Stimulated activated CD8-positive, alpha-beta memory T cell treated with anti-CD3 and anti-CD28 coated beads, Interleukin-12 subunit alpha, Interleukin-12 subunit beta, amount 100 ng/mL, for 4 hours (primary cell): ENCODE measurements around the gene C19orf38.

Source experiments
- DNase-seq: peaks from one replicate; pipeline ENCODE4 v3.0.0-alpha.2; 2020; ENCODE audit warnings: low read depth

C19orf38 gene, protein sequence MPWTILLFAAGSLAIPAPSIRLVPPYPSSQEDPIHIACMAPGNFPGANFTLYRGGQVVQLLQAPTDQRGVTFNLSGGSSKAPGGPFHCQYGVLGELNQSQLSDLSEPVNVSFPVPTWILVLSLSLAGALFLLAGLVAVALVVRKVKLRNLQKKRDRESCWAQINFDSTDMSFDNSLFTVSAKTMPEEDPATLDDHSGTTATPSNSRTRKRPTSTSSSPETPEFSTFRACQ

DNA sequence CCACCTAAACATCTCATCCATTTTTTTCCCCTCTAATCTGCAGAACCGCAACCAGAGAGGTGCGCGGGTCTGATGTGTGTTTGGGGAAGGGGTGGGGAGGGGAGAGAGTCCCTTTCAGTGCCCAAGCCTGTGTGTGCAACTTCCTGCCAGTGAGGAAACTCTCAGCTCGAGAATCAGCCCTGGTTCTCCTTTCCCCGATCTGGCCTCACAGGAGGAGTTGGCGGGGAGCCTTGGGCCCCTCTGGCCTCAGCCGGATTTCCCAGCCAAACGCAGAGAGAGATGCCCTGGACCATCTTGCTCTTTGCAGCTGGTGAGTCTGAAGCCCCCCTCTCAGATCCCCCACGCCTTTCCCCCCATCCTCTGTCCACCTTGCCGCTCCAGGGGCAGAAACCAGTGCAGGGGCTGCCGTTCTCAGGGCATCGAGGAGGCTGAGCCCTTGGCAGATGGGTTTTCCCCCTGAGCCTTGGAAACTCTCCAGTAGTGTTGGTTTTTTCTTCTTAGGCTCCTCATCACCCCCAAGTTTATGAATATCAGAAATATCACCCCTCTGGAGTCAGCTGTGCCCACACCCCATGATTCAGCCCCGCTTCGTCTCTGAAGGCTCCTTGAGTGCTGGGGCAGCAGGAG lies at the start of gene C19orf38:
TSS of gene C19orf38 (plus strand) at position 186 of the 627 bp plus-strand sequence. CDS start at position 280, 94 bp downstream.
- DNase-seq: no peak

DNA sequence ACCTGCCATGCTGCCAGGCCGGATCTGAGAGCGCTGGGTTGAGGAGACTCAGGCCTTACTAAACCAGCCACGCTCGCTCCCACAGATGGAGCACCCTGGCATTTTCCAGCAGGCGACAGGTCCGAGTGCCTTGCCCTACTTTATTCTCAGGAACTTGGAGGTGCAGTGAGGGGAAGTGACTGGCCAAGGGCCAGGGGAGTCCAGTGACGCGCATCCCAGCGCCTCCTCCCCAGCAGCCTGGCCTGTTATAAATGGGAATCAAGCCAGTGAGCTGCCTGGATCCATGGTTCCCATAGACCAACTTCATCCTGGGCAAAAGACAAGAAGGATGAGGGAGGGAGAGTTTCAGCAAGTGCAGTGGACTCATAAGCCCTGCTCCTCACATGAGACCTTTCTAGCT lies 47.7 kb upstream of the C19orf38 start:
- no peak for DNase-seq

DNA sequence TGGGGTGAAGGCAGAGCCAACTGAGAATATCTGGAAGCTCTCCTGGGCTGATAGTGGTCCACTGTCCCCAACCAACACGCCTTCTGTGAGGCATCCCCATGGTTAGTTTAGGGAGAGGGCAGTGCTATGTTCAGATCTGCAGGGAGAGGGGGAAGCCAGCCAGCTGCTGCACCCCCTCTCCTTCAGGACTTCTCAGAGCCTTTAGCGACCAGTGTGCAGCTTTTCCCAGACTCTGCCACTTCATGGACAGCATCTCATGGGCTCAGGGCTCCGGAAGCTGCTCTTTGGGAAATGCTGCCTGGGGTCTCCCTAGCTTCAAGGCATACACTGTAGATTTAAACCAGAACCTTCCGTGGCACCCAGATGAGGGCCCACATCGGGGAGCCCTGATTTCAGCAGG lies 45.7 kb upstream of the C19orf38 start:
- no peak for DNase-seq

DNA sequence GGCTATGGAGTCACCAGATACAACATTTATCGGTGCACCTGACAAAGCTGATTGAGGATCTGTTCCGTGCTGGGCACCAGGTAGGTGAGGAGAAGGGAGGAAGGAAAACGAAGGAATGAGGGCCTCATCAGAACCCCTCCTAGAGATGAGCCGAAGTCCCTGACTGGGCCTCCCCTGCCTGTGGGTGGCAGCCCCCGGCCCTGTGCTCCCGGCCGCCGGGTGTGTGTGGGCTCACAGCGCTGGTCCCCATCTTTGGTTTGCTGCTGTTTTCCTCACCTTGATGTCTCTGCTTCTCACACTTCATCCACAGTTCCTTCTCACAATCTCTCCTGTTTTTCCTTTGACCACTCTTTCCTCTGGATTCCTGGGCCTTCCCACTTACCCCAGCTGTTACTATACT lies 45.0 kb upstream of the C19orf38 start:
- DNase-seq: no peak

DNA sequence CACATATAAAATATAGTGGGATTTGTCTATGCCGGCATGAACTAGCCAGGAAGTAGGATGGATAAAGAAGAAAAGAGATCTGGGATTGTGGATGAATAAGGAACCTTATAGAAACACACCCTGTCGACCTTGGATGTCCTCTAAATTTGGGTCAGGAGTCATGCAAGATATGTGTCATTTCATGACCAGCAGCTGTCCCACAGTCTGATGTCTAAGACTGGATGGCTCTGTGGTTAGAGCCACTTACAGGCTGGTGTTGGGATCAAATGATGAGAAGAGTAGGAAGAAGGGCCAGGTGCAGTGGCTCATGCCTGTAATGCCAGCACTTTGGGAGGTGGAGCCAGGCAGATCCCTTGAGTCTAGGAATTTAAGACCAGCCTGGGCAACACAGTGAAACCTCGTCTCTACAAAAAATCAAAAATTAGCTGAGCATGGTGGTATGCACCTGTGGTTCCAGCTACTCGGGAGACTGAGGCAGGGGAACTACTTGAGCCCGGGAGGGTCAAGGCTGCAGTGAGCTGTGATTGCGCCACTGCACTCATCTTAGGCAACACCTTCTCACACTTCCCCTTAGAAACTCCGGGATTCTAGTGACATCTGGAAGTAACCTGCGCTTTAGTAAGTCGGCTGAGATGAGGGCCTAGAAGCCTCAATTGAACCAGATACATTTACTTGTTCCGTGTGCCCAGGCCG lies 43.0 kb upstream of the C19orf38 start:
- no peak for DNase-seq

DNA sequence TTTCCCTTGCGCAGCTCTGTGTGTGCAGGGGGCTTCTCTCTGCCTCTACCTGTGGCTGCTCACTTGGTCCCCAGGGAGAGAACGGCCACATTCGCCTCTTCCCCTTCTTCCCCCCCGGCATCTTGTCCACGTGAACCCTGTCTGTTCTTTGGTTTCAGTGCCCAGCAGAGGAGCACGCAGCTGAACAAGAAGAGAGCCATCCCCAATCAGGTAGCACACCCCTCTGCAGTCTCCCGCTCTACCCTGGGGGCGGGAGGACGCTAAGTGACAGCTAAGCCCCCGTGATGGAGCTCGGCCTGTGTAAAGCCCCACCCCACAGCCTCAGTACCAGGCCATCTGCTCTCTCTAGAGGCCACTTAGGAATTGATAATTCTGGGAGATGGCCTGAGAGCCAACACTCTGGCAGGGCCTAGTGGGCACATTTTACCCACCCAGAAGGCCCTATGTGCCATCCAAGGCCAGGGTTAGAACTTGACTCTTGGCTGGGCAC lies 42.4 kb upstream of the C19orf38 start:
- no peak for DNase-seq

DNA sequence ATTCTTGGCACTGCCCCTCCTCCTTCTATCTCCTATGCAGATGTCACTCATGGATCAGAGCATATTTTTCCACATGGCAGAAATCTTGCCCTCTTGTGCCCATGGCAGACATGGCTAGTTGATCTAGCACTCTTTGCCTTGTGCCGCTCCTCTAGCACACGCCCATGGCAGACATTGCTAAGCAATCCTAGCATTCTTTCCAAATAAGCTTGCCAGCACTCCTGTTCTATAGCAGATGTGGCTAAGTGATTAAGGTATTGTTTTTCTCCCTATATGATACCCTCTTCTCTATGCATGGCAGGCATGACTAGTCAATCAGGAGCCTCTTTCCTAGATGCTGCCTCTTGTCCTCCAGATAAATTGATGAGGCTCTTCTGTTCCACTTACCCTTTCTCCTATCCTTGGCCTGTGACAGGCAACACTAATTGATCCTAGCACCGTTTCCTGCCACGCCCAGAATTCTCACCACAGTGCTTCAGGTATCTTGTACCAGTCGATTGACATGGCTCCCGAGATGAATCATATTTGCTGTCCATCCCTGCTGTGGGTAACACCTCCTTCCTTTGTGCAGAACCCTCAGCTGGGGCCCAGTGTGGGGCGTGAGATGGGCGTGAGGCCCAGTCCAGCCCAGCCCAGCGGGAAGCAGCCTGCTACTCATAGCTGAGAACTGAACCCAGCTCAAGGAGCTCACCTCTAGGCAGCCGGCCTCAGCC lies 39.1 kb upstream of the C19orf38 start:
- DNase-seq: no peak

DNA sequence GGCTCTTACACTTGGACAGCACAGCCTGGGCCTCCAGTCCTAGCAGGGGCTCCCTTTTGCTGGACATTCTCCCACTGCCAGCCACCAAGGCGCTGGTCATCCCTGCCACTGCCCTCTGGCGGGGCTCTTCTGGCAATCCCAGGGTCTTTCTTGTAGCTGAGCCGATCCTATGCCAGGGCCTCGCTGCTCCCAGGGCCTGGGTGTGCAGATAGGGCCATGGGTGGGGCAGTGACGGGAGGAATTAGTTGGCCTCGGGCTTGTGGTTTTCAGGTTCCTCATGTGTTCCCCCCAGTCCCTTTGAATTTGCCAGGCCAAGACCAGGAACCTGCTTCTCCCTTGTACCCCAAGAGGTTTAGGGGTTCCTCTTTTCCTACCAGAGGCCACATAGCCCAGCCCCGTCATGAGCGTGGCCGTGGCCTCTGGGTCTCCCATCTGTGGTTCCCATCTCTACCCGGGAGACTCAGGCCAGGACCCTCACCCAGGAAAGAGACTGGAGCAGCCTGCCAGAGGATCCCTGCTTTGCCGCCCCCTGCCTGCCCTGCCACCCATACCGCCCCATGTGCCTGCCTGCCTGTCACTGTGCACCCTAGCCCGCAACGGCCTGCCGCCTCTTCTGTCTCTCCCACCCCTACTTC lies 38.4 kb upstream of the C19orf38 start:
- DNase-seq: no peak

DNA sequence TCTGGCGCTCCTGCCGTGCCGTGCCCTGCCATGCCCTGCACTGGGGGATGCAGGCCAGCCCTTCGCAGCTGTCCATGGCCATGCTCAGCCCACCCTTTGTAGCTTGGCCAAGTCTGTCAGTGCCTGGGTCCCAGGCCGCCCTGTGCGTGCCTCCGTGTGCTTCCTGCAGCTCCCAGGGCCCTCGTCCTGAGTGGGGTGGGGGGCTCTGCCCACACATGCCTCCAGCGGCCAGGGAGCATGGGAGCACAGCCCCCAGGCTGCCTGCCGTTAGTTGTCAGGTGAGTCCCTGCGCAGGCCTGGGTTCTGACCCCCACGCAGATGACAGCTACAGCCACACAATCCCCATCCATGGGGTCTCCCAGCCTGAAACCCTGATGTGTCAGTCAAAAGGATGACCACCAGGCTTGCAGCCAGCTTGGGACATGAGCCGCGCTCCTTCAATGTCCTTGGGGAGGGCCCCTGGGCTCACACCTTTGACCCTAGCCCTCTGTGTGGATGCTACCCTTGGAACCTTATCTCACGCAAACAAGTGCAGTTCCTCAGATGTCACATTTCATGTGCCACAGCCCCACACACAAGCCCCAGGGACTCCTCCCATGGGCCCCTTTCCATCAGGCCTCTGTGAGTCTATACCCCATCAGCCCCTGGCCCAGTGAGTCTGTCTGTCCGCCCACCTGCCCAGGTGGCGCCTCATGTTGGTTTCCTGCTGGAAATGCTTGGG lies 36.7 kb upstream of the C19orf38 start:
- DNase-seq: no peak

DNA sequence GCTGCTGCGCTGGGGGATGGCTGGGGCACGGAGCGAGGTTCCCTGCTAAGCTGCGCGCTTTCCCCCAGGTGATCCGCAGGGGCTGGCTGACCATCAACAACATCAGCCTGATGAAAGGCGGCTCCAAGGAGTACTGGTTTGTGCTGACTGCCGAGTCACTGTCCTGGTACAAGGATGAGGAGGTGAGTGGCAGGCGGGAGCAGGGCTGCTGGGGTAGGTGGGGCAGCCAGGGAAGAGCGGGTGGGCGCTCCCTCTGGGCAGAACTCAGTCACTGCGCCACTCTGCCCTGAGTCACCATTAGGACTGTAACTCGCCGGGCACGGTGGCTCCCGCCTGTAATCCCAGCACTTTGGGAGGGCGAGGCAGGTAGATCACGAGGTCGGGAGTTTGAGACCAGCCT lies 36.0 kb upstream of the C19orf38 start:
- DNase-seq: no peak

DNA sequence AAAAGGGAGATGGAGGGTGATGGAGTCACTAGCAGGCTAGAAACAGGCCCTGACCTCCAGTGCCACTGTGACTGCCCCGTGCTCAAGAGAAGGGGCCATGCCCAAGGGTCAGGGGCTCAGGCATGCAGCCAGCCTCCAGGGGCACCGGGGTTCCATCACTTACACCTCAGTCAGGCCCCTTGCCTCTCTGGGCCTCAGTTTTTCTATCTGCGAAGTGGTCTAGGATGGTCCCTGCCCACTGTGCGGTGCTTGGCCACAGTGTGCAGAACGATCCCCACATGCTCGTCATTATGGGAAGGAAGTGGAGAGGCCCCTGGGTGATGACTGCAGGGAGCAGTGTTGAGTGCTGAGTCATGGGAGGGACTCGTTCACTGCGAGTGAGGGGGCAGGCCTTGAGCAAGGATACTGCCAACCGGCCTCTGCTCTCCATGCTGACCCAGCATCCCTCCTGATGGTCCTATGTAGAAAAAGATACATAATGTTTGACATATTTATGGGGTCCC lies 35.3 kb upstream of the C19orf38 start:
- peak; percentile 12 for DNase-seq

DNA sequence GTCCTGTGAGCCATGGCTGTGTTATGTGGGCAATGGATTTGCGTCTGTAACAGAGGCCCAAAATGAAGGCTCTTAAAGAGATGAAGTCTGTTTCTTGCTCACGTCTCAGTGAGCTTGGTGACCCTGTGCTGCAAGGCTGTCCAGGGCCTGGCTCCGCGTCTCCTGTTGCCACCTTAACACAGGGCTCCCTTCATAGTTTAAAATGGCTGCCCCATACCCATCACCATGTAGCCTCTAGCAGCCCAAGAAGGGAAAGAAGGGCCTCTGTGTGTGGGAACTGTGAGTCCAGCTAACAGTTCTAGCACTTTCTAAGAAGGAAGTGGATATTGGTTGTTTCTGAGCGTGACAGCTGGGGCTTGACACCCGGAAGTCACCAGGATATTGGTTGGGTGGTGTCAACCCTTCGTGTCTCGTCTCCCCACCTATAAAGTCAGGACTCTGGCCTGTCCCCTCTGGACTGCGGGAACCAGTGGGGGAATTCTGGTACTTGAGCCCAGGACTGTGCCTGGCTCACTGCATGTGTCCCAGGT lies 33.1 kb upstream of the C19orf38 start:
- DNase-seq: no peak

DNA sequence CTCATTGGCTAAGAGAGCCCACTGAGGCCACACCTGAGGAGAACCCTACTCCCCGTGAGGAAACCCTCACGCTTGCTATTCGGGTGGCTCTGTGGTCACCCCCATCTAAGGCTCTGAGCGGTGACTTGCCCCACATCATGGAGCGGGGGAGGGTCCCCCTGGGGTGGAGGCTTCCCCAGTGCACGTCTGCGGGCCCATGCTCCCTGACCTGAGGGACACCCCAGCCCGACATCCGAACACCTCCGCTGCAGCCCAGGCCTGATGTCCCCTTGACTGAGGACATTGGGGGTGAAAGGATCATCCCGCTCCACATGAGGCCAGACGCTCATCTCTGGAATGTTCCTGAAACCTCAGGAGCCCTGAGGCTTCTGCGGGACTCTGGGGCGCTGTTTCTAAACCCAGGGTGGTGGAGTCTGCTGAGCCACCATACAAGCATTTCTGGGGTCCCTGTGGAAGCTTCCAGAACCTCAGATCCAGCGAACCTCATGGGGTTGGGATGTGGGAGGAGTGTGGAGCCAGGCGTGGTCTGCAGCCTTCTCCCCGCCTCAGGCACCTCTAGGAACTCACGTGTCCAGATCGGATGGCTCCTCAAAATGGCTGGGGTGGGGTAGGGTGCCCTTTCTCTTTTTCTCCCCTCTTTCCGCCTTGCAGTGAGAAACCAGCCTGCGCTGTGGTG lies 32.1 kb upstream of the C19orf38 start:
- DNase-seq: no peak

DNA sequence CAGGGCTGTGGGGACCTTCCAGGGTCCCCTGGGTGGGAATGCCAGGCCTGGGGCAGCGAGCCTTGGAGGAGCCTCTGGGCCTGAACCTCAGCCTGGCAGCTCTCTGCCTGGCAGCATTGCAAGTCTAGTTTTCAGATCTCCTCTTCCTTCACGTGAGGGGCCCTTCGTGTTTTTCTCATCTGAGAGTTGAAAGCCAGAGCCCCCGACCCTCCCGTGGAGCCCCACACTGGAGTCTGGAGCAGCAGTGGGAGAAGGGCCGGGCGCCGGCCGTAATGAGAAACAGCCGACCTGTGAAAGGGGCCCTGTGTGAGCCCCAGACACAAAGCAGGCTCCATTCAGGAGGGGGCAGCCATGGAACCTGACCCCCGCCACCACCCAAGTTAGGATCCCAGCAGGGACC lies 31.5 kb upstream of the C19orf38 start:
- no peak for DNase-seq

DNA sequence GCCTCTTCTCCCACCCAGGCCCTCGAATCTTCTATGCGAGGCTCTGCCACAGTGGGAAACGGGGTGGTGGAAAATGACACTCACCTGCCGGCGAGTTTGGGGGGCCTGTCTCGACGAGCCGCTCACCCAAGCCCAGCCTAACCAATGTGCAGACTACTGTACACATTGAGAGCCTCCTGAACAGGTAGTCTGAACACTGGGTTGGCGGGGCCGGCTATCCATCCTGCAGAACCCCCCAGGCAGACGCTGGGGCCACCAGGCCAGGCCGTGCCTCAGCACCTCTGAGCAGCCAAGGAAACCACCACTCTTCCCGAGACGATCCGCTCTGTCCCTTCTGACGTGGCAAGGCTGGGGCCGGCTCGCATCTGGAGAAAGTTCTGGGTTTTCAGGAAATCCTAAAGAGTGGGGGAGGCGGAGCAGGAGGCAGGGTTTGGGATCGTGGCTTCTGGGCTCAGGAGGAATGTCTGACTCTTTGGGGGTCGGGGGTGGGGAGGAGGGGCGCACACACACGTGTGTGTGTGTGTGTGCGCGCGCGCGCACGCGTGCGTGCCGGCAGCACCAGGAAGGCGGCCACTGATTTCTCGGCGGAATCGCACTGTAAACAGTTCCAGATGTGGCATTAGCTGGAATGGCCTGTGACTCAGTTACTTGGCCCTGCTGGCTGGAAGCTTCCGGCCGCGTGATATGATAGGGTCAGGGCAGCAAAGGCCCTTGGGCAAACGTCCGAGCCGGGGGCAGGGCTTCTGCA lies 30.8 kb upstream of the C19orf38 start:
- DNase-seq: no peak

DNA sequence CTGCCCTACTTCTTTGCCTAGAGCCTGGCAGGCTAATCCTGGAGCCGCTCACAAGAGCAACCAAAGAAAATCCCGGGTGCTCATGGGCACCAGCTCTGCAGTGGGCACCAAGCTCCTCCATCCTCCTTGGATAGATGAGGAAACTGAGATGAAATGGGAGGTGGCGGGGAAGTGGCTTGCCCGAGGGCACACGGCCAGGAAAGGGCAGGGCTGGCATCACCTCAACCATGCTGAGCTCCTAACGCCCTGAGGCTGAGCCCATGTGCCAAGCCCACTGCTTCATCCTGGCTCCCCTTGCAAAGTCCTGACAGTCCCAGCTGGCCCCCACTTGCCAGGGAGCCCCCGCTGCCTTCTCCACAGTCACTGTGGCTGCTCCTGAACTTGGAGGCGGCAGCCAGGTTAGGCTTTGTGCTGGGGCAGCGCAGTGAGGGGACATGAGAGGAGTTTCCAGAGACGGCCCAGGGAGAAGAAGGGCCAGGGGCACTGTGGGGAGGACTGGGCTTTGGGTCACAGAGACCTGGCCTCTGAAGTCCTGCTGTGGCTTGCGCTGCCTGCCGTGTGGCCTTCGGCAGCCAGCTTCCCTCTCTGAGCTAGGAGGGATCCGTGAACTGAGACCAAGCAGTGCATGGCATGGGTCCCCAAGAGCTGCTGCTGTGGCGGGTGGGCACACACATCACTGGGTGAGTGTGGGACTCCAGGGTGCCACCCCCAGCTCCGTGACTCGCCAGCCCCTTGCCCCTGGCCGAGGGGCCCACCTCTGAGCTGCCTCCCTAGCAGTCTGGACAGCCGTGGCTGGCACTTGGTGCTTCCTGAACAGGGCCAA lies 29.7 kb upstream of the C19orf38 start:
- DNase-seq: no peak

DNA sequence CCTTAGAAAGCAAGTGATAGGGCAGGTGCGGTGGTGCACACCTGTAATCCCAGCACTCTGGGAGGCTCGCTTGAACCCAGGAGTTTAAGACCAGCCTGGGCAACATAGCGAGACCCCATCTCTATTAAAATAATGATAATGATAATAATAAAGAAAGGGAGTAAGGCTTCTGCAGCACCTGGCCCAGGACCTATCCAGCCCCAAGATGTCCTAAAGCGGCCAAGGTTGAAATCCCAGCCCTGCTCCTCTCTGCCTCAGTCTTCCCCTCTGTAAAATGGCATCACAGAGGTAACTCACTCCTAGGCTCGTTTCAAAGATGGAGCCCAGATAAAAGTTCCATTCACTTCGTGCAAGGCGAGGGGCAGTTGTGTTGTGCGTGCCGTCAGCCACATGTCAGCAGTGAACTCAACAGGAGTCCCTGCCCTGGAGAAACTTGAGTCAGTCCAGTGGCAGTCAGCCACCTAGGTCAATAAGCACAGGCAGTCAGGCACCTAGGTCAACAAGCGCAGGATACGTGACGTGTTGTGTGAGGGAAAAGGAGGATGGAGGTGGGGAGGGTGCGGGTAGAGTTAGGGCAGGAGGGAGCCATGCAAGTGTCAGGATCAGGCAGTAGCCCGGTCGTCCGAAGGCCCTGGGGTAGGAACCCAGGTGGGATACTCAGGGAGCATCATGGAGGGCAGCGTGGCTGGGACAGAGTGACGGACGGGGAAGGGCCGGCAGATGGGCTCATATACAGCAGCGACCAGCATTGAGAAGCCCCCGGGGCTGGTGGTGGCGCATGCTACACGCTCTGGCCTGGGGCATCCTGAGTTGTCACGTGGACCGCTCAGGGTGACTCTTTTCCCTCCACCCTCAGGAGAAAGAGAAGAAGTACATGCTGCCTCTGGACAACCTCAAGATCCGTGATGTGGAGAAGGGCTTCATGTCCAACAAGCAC lies 28.8 kb upstream of the C19orf38 start:
- no peak for DNase-seq

DNA sequence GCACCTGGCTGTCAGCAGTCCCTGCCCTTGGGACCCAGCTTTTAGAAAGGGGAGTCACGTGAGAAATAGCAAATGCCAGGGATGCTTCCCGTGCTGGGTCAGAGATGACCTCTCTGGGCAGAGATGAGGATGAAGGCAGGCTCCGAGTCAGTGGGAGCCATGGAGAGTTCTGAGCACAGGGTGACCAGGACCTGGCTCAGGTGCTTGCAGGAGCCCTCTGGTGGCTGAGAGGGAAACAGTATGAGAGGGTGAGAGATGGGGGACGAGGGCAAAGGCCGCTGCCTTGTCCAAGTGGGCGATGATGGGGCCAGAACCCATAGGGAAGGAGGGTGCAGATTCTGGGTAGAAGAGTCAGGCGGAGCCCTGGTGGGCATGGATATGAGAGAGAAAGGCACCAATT lies 28.0 kb upstream of the C19orf38 start:
- no peak for DNase-seq
